Measurements from ENCODE around the gene FOXF1.

GRCh38 chr16:86508028-86508946 is 2.0 kb upstream of the FOXF1 start:
- no peak for TF ChIP-seq CTCF (IDR thresholded peaks at IDR 0.05)
- TF ChIP-seq POLR2A (IDR thresholded peaks at IDR 0.05): no peak

All from right lobe of liver (tissue), 4 donors.